22Rv1 (cell line): ENCODE results near the gene AMIGO2.

Experiments
- ZFX ChIP-seq: fragments of 450-650 bp; IDR thresholded peaks from 2 replicates; pipeline ENCODE4 v1.6.1; 2017; ENCODE audit warnings: antibody characterized with exemption, borderline replicate concordance
- TF ChIP-seq, protein P1 (sequence below): fragments of 450-650 bp; IDR thresholded peaks from 2 replicates; pipeline ENCODE4 v1.5.1; 2017; ENCODE audit warnings: mild to moderate bottlenecking

GRCh38 chr12:47085815-47086252 lies 6.1 kb upstream of the AMIGO2 start:
- TF ChIP-seq, protein P1, sequence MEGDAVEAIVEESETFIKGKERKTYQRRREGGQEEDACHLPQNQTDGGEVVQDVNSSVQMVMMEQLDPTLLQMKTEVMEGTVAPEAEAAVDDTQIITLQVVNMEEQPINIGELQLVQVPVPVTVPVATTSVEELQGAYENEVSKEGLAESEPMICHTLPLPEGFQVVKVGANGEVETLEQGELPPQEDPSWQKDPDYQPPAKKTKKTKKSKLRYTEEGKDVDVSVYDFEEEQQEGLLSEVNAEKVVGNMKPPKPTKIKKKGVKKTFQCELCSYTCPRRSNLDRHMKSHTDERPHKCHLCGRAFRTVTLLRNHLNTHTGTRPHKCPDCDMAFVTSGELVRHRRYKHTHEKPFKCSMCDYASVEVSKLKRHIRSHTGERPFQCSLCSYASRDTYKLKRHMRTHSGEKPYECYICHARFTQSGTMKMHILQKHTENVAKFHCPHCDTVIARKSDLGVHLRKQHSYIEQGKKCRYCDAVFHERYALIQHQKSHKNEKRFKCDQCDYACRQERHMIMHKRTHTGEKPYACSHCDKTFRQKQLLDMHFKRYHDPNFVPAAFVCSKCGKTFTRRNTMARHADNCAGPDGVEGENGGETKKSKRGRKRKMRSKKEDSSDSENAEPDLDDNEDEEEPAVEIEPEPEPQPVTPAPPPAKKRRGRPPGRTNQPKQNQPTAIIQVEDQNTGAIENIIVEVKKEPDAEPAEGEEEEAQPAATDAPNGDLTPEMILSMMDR: no peak
- TF ChIP-seq ZFX: no peak
